Central memory CD8-positive, alpha-beta T cell (primary cell): Measurements from ENCODE around the gene UBE2H.
"Not testable (repeated sequence)": the region's sequence is repeated elsewhere in the genome, so short reads cannot be mapped to it uniquely, and the experiment has no call there.

ENCODE experiments used
- ATAC-seq: fragments of 150-1000 bp; cut with Tn5 transposase; replicated peaks from 2 replicates; pipeline ENCODE4 v1.10.0; 2022; ENCODE audit warnings: mild to moderate bottlenecking, moderate FRiP score, moderate number of reproducible peaks; ENCODE audit not compliant: poor library complexity, severe bottlenecking; ENCODE audit errors: extremely low read depth
- DNase-seq, 2 donors: peaks; one replicate each; pipeline ENCODE4 v3.0.0; 2021; ENCODE audit warnings: low spot score in 2 of 2
- H3K27ac Mint-ChIP-seq: one replicate; pipeline ENCODE4 v1.8.0; 2022; ENCODE audit warnings: low read depth, mild to moderate bottlenecking, moderate library complexity, mixed read lengths
- H3K27me3 Mint-ChIP-seq: one replicate; pipeline ENCODE4 v1.8.0; 2022; ENCODE audit warnings: mixed read lengths
- H3K36me3 Mint-ChIP-seq: one replicate; pipeline ENCODE4 v1.8.0; 2022; ENCODE audit warnings: mild to moderate bottlenecking, moderate library complexity, mixed read lengths; ENCODE audit not compliant: insufficient read depth
- H3K4me1 Mint-ChIP-seq: one replicate; pipeline ENCODE4 v1.8.0; 2022; ENCODE audit warnings: mixed read lengths
- H3K4me3 Mint-ChIP-seq: one replicate; pipeline ENCODE4 v1.8.0; 2022; ENCODE audit warnings: mild to moderate bottlenecking, moderate library complexity, mixed read lengths
- H3K9me3 Mint-ChIP-seq: one replicate; pipeline ENCODE4 v1.8.0; 2022; ENCODE audit warnings: mixed read lengths

The UBE2H gene

DNA sequence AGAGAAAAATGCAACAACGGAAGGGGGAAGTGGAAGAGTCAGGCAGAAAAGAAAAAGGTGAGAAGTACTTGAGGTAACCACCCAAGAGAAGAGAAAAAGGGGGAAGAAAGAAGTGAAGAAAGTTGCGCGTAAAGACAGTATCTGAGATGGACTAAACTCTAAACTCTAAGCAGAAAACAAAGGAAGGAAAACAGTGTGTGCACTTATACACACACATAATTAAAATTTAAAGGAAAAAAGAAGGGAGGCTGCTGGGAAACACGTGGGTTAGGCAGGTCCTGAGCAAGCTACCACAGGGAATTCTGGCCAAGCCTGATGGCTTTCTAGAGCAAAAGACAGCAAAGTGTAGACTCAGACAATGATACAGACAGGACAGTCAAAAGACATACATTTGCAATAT lies 78.0 kb downstream of the UBE2H start:
- Mint-ChIP-seq H3K4me3 (no peak overlapping the region), H3K27ac (no peak overlapping the region), H3K36me3 (peaks cover 21% of the 10 kb centered on the region), H3K9me3 (no peaks in the 10 kb centered on the region), H3K4me1 (peaks cover 35% of the 10 kb centered on the region), H3K27me3 (no peaks in the 10 kb centered on the region)
- ATAC-seq: no peak
- DNase-seq: no peak

- no peak for ATAC-seq
- Mint-ChIP-seq H3K4me3 (no peak overlapping the region), H3K36me3 (peaks cover 10% of the 10 kb centered on the region)
Measured at GRCh38 chr7:129872054-129872453, 80.7 kb downstream of the UBE2H start.

GRCh38 chr7:129870668-129871067 lies 82.1 kb downstream of the UBE2H start:
- Mint-ChIP-seq H3K4me1 (peaks cover 26% of the 10 kb centered on the region), H3K9me3 (no peaks in the 10 kb centered on the region), H3K27ac (no peak overlapping the region), H3K4me3 (no peak overlapping the region), H3K27me3 (no peaks in the 10 kb centered on the region), H3K36me3 (peaks cover 7% of the 10 kb centered on the region)
- ATAC-seq: no peak
- DNase-seq: no peak

More at GRCh38 chr7:129872054-129872453, 80.7 kb downstream of the UBE2H start:
- no peaks in the 10 kb centered on the region for H3K9me3 Mint-ChIP-seq
- DNase-seq: no peak
- H3K27ac Mint-ChIP-seq: no peak overlapping the region
- H3K4me1 Mint-ChIP-seq: peaks cover 29% of the 10 kb centered on the region
- no peaks in the 10 kb centered on the region for H3K27me3 Mint-ChIP-seq

- no peaks in the 10 kb centered on the region for H3K27me3 Mint-ChIP-seq
- ATAC-seq: no peak
Measured at GRCh38 chr7:129866251-129866650, 86.5 kb downstream of the UBE2H start.

GRCh38 chr7:129865925-129866201 lies 86.9 kb downstream of the UBE2H start:
- Mint-ChIP-seq H3K9me3 (no peaks in the 10 kb centered on the region), H3K27ac (no peak overlapping the region), H3K4me1 (peaks cover 42% of the 10 kb centered on the region), H3K36me3 (peaks cover 6% of the 10 kb centered on the region), H3K27me3 (no peaks in the 10 kb centered on the region), H3K4me3 (no peak overlapping the region)
- ATAC-seq (no peak), DNase-seq (no peak)

More at GRCh38 chr7:129866251-129866650, 86.5 kb downstream of the UBE2H start:
- peaks cover 5% of the 10 kb centered on the region for H3K36me3 Mint-ChIP-seq
- H3K4me3 Mint-ChIP-seq: no peak overlapping the region
- peaks cover 41% of the 10 kb centered on the region for H3K4me1 Mint-ChIP-seq
- DNase-seq: no peak
- H3K9me3 Mint-ChIP-seq: no peaks in the 10 kb centered on the region
- no peak overlapping the region for H3K27ac Mint-ChIP-seq

- Mint-ChIP-seq H3K4me3 (no peak overlapping the region), H3K27ac (no peak overlapping the region), H3K27me3 (no peaks in the 10 kb centered on the region), H3K9me3 (no peaks in the 10 kb centered on the region), H3K36me3 (peaks cover 6% of the 10 kb centered on the region), H3K4me1 (peaks cover 46% of the 10 kb centered on the region)
- no peak for DNase-seq
- no peak for ATAC-seq
Measured at GRCh38 chr7:129865093-129865924, 87.5 kb downstream of the UBE2H start.

DNA sequence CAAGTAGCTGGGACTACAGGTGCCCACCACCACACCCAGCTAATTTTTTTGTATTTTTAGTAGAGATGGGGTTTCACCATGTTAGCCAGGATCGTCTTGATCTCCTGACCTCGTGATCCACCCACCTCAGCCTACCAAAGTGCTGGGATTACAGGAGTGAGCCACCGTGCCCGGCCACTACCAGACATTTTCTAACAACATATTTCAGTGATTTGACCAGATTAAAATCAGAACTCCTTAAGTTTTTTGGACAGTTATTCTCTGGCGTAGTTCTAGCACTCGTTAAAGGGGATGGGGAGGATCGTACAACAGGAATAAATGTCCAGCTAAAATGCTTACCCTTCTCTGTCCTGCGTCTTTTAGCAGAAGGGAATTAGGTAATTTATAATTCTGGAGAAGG lies 88.1 kb downstream of the UBE2H start:
- peaks cover 44% of the 10 kb centered on the region for H3K4me1 Mint-ChIP-seq
- not testable (repeated sequence) for H3K27ac Mint-ChIP-seq, H3K27me3 Mint-ChIP-seq, DNase-seq, ATAC-seq, H3K36me3 Mint-ChIP-seq, H3K9me3 Mint-ChIP-seq, H3K4me3 Mint-ChIP-seq

GRCh38 chr7:129864042-129864441 lies 88.7 kb downstream of the UBE2H start:
- Mint-ChIP-seq H3K4me1 (peaks cover 40% of the 10 kb centered on the region), H3K36me3 (peaks cover 4% of the 10 kb centered on the region), H3K27me3 (no peaks in the 10 kb centered on the region), H3K27ac (no peak overlapping the region), H3K4me3 (no peak overlapping the region), H3K9me3 (no peaks in the 10 kb centered on the region)
- ATAC-seq (no peak), DNase-seq (no peak)

GRCh38 chr7:129862682-129863081 lies 90.1 kb downstream of the UBE2H start:
- H3K9me3 Mint-ChIP-seq: no peaks in the 10 kb centered on the region
- DNase-seq: no peak
- peaks cover 4% of the 10 kb centered on the region for H3K36me3 Mint-ChIP-seq
- no peak overlapping the region for H3K4me3 Mint-ChIP-seq
- H3K4me1 Mint-ChIP-seq: peaks cover 46% of the 10 kb centered on the region
- no peak for ATAC-seq
- H3K27me3 Mint-ChIP-seq: no peaks in the 10 kb centered on the region
- H3K27ac Mint-ChIP-seq: no peak overlapping the region

DNA sequence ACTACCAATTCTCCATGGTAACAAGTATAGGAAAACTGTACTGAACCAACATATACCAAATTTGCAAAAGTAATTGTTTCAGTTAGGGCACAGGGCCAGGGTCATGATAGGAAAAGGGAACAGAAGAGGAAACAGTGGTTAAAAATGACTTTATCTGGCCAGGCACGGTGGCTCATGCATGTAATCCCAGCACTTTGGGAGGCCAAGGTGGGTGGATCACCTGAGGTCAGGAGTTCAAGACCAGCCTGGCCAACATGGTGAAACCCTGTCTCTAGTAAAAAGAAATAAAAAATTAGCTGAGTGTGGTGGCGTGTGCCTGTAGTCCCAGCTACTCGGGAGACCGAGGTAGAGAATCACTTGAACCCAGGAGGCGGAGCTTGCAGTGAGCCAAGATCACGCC lies 92.0 kb downstream of the UBE2H start:
- H3K4me1 Mint-ChIP-seq: peaks cover 54% of the 10 kb centered on the region
- not testable (repeated sequence) for H3K36me3 Mint-ChIP-seq, H3K27me3 Mint-ChIP-seq, H3K9me3 Mint-ChIP-seq, ATAC-seq, H3K27ac Mint-ChIP-seq, DNase-seq, H3K4me3 Mint-ChIP-seq

- Mint-ChIP-seq H3K27me3 (no peaks in the 10 kb centered on the region), H3K4me1 (peaks cover 65% of the 10 kb centered on the region), H3K27ac (no peak overlapping the region), H3K36me3 (peaks cover 5% of the 10 kb centered on the region), H3K4me3 (no peak overlapping the region), H3K9me3 (no peaks in the 10 kb centered on the region)
- ATAC-seq: no peak
- no peak for DNase-seq
Measured at GRCh38 chr7:129859183-129859582, 93.6 kb downstream of the UBE2H start.

DNA sequence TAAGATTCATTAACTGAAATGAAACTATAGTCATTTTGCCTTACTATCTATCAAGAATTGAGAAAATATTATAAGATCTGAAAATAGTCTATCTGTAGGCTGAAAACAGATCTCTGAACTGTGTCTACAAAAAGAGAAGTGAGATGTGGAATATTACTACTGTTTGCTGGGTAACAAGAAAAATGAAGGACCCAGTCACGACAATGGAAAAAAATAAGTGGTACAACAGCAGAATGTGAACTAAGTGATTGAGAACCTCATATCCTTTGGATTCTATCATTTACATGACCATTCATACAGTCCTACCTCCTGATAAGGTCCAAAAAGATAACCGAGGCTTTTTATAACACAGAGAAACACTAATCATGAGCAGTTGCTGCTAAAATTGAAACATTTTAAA lies 94.3 kb downstream of the UBE2H start:
- Mint-ChIP-seq H3K4me1 (peaks cover 63% of the 10 kb centered on the region), H3K27me3 (no peaks in the 10 kb centered on the region), H3K4me3 (no peak overlapping the region), H3K36me3 (peaks cover 5% of the 10 kb centered on the region), H3K9me3 (no peaks in the 10 kb centered on the region), H3K27ac (no peak overlapping the region)
- ATAC-seq (no peak), DNase-seq (no peak)

- peak overlapping the region; percentile 13 for H3K27ac Mint-ChIP-seq
- no peak for DNase-seq
- ATAC-seq: no peak
- H3K27me3 Mint-ChIP-seq: no peaks in the 10 kb centered on the region
- H3K4me1 Mint-ChIP-seq: peaks cover 63% of the 10 kb centered on the region
- no peak overlapping the region for H3K4me3 Mint-ChIP-seq
- no peaks in the 10 kb centered on the region for H3K9me3 Mint-ChIP-seq
- H3K36me3 Mint-ChIP-seq: peaks cover 5% of the 10 kb centered on the region
Measured at GRCh38 chr7:129857313-129857712, 95.4 kb downstream of the UBE2H start.
